Measurements from ENCODE around the gene CBX3.

CBX3 gene

DNA sequence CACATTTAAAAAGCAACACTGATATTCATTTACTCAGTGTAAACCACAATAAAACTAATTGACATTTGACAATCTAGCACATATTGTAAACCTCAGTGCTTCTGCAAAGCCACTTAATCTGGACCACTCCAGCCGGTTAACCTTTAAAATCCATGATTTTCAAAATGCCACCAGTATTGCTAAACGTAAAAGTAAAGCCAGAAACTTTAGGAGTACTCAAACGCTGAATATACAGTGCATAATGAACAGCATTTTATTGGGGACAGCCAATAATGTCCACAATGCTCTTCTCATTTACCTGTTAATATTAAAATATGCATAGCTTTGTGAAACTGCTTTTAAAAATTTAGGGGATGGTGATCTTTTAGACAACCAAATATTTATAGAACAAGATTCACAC is 11.8 kb upstream of the CBX3 start:
- H4K20me1 ChIP-seq (ENCODE audit: insufficient read depth, low read length): no peaks in the 10 kb centered on the region; the same call in 1 of the 2 replicates
- peaks cover 6% of the 10 kb centered on the region; the same call in 1 of the 2 replicates for H3K79me2 ChIP-seq (ENCODE audit: insufficient read depth, low read length)
- no peaks in the 10 kb centered on the region for H3K27me3 ChIP-seq (ENCODE audit: insufficient read depth, low read length)
- peaks cover 83% of the 10 kb centered on the region for H3K36me3 ChIP-seq (ENCODE audit: insufficient read depth, low read length)
- no peak overlapping the region for H3K4me2 ChIP-seq (ENCODE audit: low read length)
- no peak for TF ChIP-seq CTCF (IDR thresholded peaks at IDR 0.05; ENCODE audit: low read length)
- TF ChIP-seq EZH2 (IDR thresholded peaks at IDR 0.05; ENCODE audit: borderline replicate concordance, low read length): no peak
- H3K4me1 ChIP-seq (ENCODE audit: insufficient read depth, low read length, severe bottlenecking): peaks cover 63% of the 10 kb centered on the region
- no peak overlapping the region for H3K9ac ChIP-seq (ENCODE audit: low read length)
- no peak overlapping the region for H2AFZ ChIP-seq (ENCODE audit: low read length)
- H3K9me2 ChIP-seq (ENCODE audit: low read depth, low read length): no peaks in the 10 kb centered on the region
- H3K27ac ChIP-seq (ENCODE audit: low read depth, low read length, poor library complexity, severe bottlenecking): no peak overlapping the region
- peaks cover 82% of the 10 kb centered on the region for H3F3A ChIP-seq (ENCODE audit: insufficient read depth, low read length)
- H3K9me3 ChIP-seq (ENCODE audit: low read length): no peaks in the 10 kb centered on the region
- H3K4me3 ChIP-seq (ENCODE audit: low read depth, low read length, poor library complexity, severe bottlenecking): no peak overlapping the region

DNA sequence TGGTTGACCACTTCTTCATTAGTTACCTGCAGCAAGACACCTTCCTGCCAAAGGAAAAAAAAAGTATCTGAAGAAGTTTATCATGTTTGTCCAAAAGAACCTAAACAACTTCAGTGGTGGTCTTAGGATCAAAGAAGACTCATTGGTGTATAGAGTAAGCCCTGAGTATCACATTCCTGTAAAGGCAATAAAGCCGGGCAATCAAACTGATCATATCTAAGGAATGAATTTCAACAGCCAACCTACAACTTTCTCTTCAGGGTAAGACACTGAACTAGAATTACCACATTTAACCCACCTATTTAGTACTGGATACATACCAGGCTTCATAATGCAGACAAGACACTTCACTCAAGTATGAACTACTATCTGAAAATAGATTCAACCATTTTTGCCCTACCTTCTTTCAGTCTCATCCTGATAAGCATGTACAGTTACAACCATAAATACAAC is 11.1 kb upstream of the CBX3 start:
- Histone ChIP-seq H3K79me2 (ENCODE audit: insufficient read depth, low read length) (peaks cover 12% of the 10 kb centered on the region), H4K20me1 (ENCODE audit: insufficient read depth, low read length) (no peaks in the 10 kb centered on the region; the same call in none of the 2 replicates), H3K9me3 (ENCODE audit: low read length) (no peaks in the 10 kb centered on the region), H3K4me1 (ENCODE audit: insufficient read depth, low read length, severe bottlenecking) (peaks cover 70% of the 10 kb centered on the region), H3K9ac (ENCODE audit: low read length) (no peak overlapping the region), H3K4me3 (ENCODE audit: low read depth, low read length, poor library complexity, severe bottlenecking) (no peak overlapping the region), H3K27me3 (ENCODE audit: insufficient read depth, low read length) (no peaks in the 10 kb centered on the region), H3K9me2 (ENCODE audit: low read depth, low read length) (no peaks in the 10 kb centered on the region), H3F3A (ENCODE audit: insufficient read depth, low read length) (peaks cover 80% of the 10 kb centered on the region), H2AFZ (ENCODE audit: low read length) (no peak overlapping the region), H3K36me3 (ENCODE audit: insufficient read depth, low read length) (peaks cover 85% of the 10 kb centered on the region), H3K4me2 (ENCODE audit: low read length) (no peak overlapping the region), H3K27ac (ENCODE audit: low read depth, low read length, poor library complexity, severe bottlenecking) (no peak overlapping the region)
- TF ChIP-seq EZH2 (IDR thresholded peaks at IDR 0.05; ENCODE audit: borderline replicate concordance, low read length): no peak
- no peak for TF ChIP-seq CTCF (IDR thresholded peaks at IDR 0.05; ENCODE audit: low read length)

GRCh38 chr7:26191233-26191973 is 10.1 kb upstream of the CBX3 start:
- Histone ChIP-seq H3K79me2 (ENCODE audit: insufficient read depth, low read length) (peaks cover 21% of the 10 kb centered on the region), H3K27ac (ENCODE audit: low read depth, low read length, poor library complexity, severe bottlenecking) (no peak overlapping the region)

More at GRCh38 chr7:26191233-26191973, 10.1 kb upstream of the CBX3 start:
- H3K4me3 ChIP-seq (ENCODE audit: low read depth, low read length, poor library complexity, severe bottlenecking): no peak overlapping the region
- TF ChIP-seq CTCF (IDR thresholded peaks at IDR 0.05; ENCODE audit: low read length): no peak
- no peak for TF ChIP-seq EZH2 (IDR thresholded peaks at IDR 0.05; ENCODE audit: borderline replicate concordance, low read length)
- H3K9me2 ChIP-seq (ENCODE audit: low read depth, low read length): no peaks in the 10 kb centered on the region
- no peaks in the 10 kb centered on the region for H3K27me3 ChIP-seq (ENCODE audit: insufficient read depth, low read length)
- H2AFZ ChIP-seq (ENCODE audit: low read length): no peak overlapping the region
- H3K9me3 ChIP-seq (ENCODE audit: low read length): no peaks in the 10 kb centered on the region
- peaks cover 80% of the 10 kb centered on the region for H3K4me1 ChIP-seq (ENCODE audit: insufficient read depth, low read length, severe bottlenecking)
- H3F3A ChIP-seq (ENCODE audit: insufficient read depth, low read length): peaks cover 81% of the 10 kb centered on the region
- H3K4me2 ChIP-seq (ENCODE audit: low read length): no peak overlapping the region
- no peak overlapping the region for H3K9ac ChIP-seq (ENCODE audit: low read length)
- peaks cover 90% of the 10 kb centered on the region for H3K36me3 ChIP-seq (ENCODE audit: insufficient read depth, low read length)
- peaks cover 6% of the 10 kb centered on the region for H4K20me1 ChIP-seq (ENCODE audit: insufficient read depth, low read length)
